Mucosa of rectum (tissue), 2 donors: ENCODE data around the gene WDR91.

Experiments
- H3K27ac ChIP-seq, 2 donors: one replicate each; pipeline ENCODE4 v1.7.0; 2013; ENCODE audit warnings: inconsistent platforms in 2 of 2, low read depth in 2 of 2, low read length in 2 of 2
- H3K27me3 ChIP-seq, 2 donors: one replicate each; pipeline ENCODE4 v1.7.0; 2013; ENCODE audit warnings: low read length in 2 of 2; ENCODE audit not compliant: control insufficient read depth in 2 of 2, insufficient read depth in 2 of 2
- H3K36me3 ChIP-seq, 2 donors: one replicate each; pipeline ENCODE4 v1.7.0; 2013; ENCODE audit warnings: low read length in 2 of 2; ENCODE audit not compliant: control insufficient read depth in 2 of 2, insufficient read depth in 2 of 2
- H3K4me1 ChIP-seq, 2 donors: one replicate each; pipeline ENCODE4 v1.7.0; 2013; ENCODE audit warnings: low read length in 2 of 2, mild to moderate bottlenecking in 1 of 2; ENCODE audit not compliant: control insufficient read depth in 2 of 2, insufficient read depth in 2 of 2
- H3K4me3 ChIP-seq, 2 donors: one replicate each; pipeline ENCODE4 v1.7.0; 2013; ENCODE audit warnings: low read length in 2 of 2
- H3K9ac ChIP-seq, 2 donors: one replicate each; pipeline ENCODE4 v1.7.0; 2013; ENCODE audit warnings: low read length in 2 of 2, low read depth in 1 of 2, mild to moderate bottlenecking in 1 of 2
- H3K9me3 ChIP-seq, 2 donors: one replicate each; pipeline ENCODE4 v1.7.0; 2013; ENCODE audit warnings: low read length in 2 of 2; ENCODE audit not compliant: control insufficient read depth in 2 of 2
- donor health status: healthy.
- donor health status: Normal muscosa, but diverticular disease.

The WDR91 gene

GRCh38 chr7:135162382-135163001, 48.8 kb downstream of the WDR91 start:
- H3K4me3 ChIP-seq: no peak overlapping the region
- peaks cover 12 to 14% of the 10 kb centered on the region in 2 donors for H3K4me1 ChIP-seq
- H3K27me3 ChIP-seq: no peaks in the 10 kb centered on the region
- no peaks in the 10 kb centered on the region for H3K9me3 ChIP-seq
- peaks cover 26 to 41% of the 10 kb centered on the region in 2 donors for H3K36me3 ChIP-seq
- H3K9ac ChIP-seq: no peak overlapping the region
- H3K27ac ChIP-seq: no peak overlapping the region

GRCh38 chr7:135161669-135162068, 49.7 kb downstream of the WDR91 start:
- H3K9ac ChIP-seq: no peak overlapping the region
- H3K27me3 ChIP-seq: no peaks in the 10 kb centered on the region
- no peaks in the 10 kb centered on the region for H3K9me3 ChIP-seq
- no peak overlapping the region for H3K27ac ChIP-seq
- peaks cover 12 to 14% of the 10 kb centered on the region in 2 donors for H3K4me1 ChIP-seq
- peaks cover 17 to 32% of the 10 kb centered on the region in 2 donors for H3K36me3 ChIP-seq
- H3K4me3 ChIP-seq: no peak overlapping the region

GRCh38 chr7:135160858-135161653, 50.3 kb downstream of the WDR91 start:
- Histone ChIP-seq H3K27ac (peak overlapping the region; percentile 39 to 61), H3K9me3 (no peaks in the 10 kb centered on the region), H3K36me3 (peaks cover 11 to 26% of the 10 kb centered on the region in 2 donors), H3K27me3 (no peaks in the 10 kb centered on the region), H3K9ac (no peak overlapping the region), H3K4me3 (no peak overlapping the region), H3K4me1 (peaks cover 12 to 14% of the 10 kb centered on the region in 2 donors)

- no peaks in the 10 kb centered on the region for H3K27me3 ChIP-seq
- peak overlapping the region; percentile 39 to 61 for H3K27ac ChIP-seq
- peaks cover 3 to 18% of the 10 kb centered on the region in 2 donors for H3K36me3 ChIP-seq
- H3K4me3 ChIP-seq: peak overlapping the region in 1 of 2 donors; percentile 8
- no peak overlapping the region for H3K9ac ChIP-seq
- peaks cover 12 to 14% of the 10 kb centered on the region in 2 donors for H3K4me1 ChIP-seq
- no peaks in the 10 kb centered on the region for H3K9me3 ChIP-seq
Measured at GRCh38 chr7:135160098-135160857, 51.0 kb downstream of the WDR91 start.

GRCh38 chr7:135159359-135160085, 51.8 kb downstream of the WDR91 start:
- Histone ChIP-seq H3K9me3 (no peaks in the 10 kb centered on the region), H3K27ac (peak overlapping the region; percentile 39 to 61), H3K4me3 (no peak overlapping the region), H3K9ac (no peak overlapping the region), H3K36me3 (peaks cover 0 to 13% of the 10 kb centered on the region in 2 donors), H3K4me1 (peaks cover 12 to 14% of the 10 kb centered on the region in 2 donors), H3K27me3 (no peaks in the 10 kb centered on the region)

- H3K4me3 ChIP-seq: no peak overlapping the region
- peak overlapping the region in 1 of 2 donors; percentile 40 for H3K27ac ChIP-seq
- H3K9me3 ChIP-seq: no peaks in the 10 kb centered on the region
- no peaks in the 10 kb centered on the region for H3K27me3 ChIP-seq
- H3K4me1 ChIP-seq: peaks cover 12 to 14% of the 10 kb centered on the region in 2 donors
- H3K36me3 ChIP-seq: peaks cover 0 to 7% of the 10 kb centered on the region in 2 donors
- H3K9ac ChIP-seq: no peak overlapping the region
Measured at GRCh38 chr7:135158874-135159273, 52.5 kb downstream of the WDR91 start.

GRCh38 chr7:135158141-135158655, 53.1 kb downstream of the WDR91 start:
- Histone ChIP-seq H3K27me3 (no peaks in the 10 kb centered on the region), H3K9me3 (no peaks in the 10 kb centered on the region), H3K27ac (no peak overlapping the region), H3K9ac (no peak overlapping the region), H3K36me3 (peaks cover 0 to 7% of the 10 kb centered on the region in 2 donors), H3K4me1 (peaks cover 12 to 14% of the 10 kb centered on the region in 2 donors), H3K4me3 (no peak overlapping the region)

- H3K27me3 ChIP-seq: no peaks in the 10 kb centered on the region
- H3K4me3 ChIP-seq: no peak overlapping the region
- peaks cover 12 to 14% of the 10 kb centered on the region in 2 donors for H3K4me1 ChIP-seq
- no peaks in the 10 kb centered on the region for H3K9me3 ChIP-seq
- H3K36me3 ChIP-seq: peaks cover 0 to 7% of the 10 kb centered on the region in 2 donors
- H3K9ac ChIP-seq: no peak overlapping the region
- no peak overlapping the region for H3K27ac ChIP-seq
Measured at GRCh38 chr7:135156290-135156689, 55.0 kb downstream of the WDR91 start.

- Histone ChIP-seq H3K36me3 (peaks cover 0 to 7% of the 10 kb centered on the region in 2 donors), H3K4me1 (peaks cover 4 to 8% of the 10 kb centered on the region in 2 donors), H3K9me3 (no peaks in the 10 kb centered on the region), H3K4me3 (no peak overlapping the region), H3K27ac (no peak overlapping the region), H3K9ac (no peak overlapping the region), H3K27me3 (no peaks in the 10 kb centered on the region)
Measured at GRCh38 chr7:135154734-135155133, 56.6 kb downstream of the WDR91 start.
